OCI-LY7 (cell line): ENCODE measurements around the gene PSMC4. TPM values are rescaled to one million over a fixed set of nuclear protein-coding genes. Genes with fewer than 3 reads are reported as not detected.

Source experiments
- BruUV-seq: library from RNA; stranded (reverse); fragments of 400-500 nt; replicated peaks from 2 replicates; lab custom pipeline; 2021; lab: Mats Ljungman, UMichigan
- CTCF ChIA-PET: fragments of 300-600 bp; sonication (Branson Sonifier 250); formaldehyde crosslinking; loops from one replicate; lab custom pipeline; 2022; ENCODE audit warnings: antibody characterized with exemption; ENCODE audit not compliant: unreplicated experiment; lab: Charles Lee
- POLR2A ChIA-PET: fragments of 300-600 bp; sonication (Branson Sonifier 250); formaldehyde crosslinking; loops from one replicate; lab custom pipeline; 2022; ENCODE audit warnings: antibody characterized with exemption; lab: Charles Lee
- DNase-seq: peaks from one replicate; pipeline ENCODE4 v3.0.0-alpha.2; 2015; ENCODE audit warnings: low spot score
- H2AFZ ChIP-seq: fragments of 200-600 bp; sonication (generic), shearing (Covaris generic); 2 replicates; pipeline ENCODE4 v1.6.1; 2014; ENCODE audit warnings: mild to moderate bottlenecking, antibody characterized with exemption, low read length, moderate library complexity
- H3K27ac ChIP-seq: fragments of 200-600 bp; sonication (generic); 2 replicates; pipeline ENCODE4 v1.5.1; 2014; ENCODE audit warnings: mixed run types, low read depth, mild to moderate bottlenecking, moderate library complexity, low read length, inconsistent platforms; ENCODE audit not compliant: poor library complexity, severe bottlenecking
- H3K36me3 ChIP-seq: fragments of 200-600 bp; sonication (generic); 2 replicates; pipeline ENCODE4 v1.6.1; 2014; ENCODE audit warnings: mild to moderate bottlenecking, antibody characterized with exemption, low read length, moderate library complexity, mixed read lengths; ENCODE audit not compliant: insufficient read depth
- H3K4me1 ChIP-seq: fragments of 200-600 bp; sonication (generic); 2 replicates; pipeline ENCODE4 v1.5.1; 2014; ENCODE audit warnings: mild to moderate bottlenecking, low read length; ENCODE audit not compliant: insufficient read depth, poor library complexity, severe bottlenecking
- H3K4me2 ChIP-seq: fragments of 200-600 bp; sonication (generic); 2 replicates; pipeline ENCODE4 v1.6.1; 2014; ENCODE audit warnings: mild to moderate bottlenecking, low read length
- H3K4me3 ChIP-seq: fragments of 200-600 bp; sonication (generic); 2 replicates; pipeline ENCODE4 v1.5.1; 2014; ENCODE audit warnings: mild to moderate bottlenecking, low read depth, low read length; ENCODE audit not compliant: poor library complexity, severe bottlenecking
- H3K79me2 ChIP-seq: fragments of 200-600 bp; sonication (generic); 2 replicates; pipeline ENCODE4 v1.6.1; 2016; ENCODE audit warnings: low read depth, mild to moderate bottlenecking, low read length, moderate library complexity, mixed read lengths; ENCODE audit not compliant: insufficient read depth
- H3K9me2 ChIP-seq: fragments of 200-600 bp; sonication (generic); 2 replicates; pipeline ENCODE4 v1.6.1; 2016; ENCODE audit warnings: mild to moderate bottlenecking, low read length, mixed read lengths; ENCODE audit not compliant: insufficient read depth
- H3K9me3 ChIP-seq: fragments of 200-600 bp; sonication (generic); 2 replicates; pipeline ENCODE4 v1.6.1; 2014; ENCODE audit warnings: mild to moderate bottlenecking, mixed run types, low read length, mixed read lengths
- H4K20me1 ChIP-seq: fragments of 200-600 bp; sonication (generic); 2 replicates; pipeline ENCODE4 v1.6.1; 2014; ENCODE audit warnings: mild to moderate bottlenecking, antibody characterized with exemption, low read length, moderate library complexity, mixed read lengths; ENCODE audit not compliant: insufficient read depth
- CTCF ChIP-seq: fragments of 200-600 bp; sonication (generic); conservative IDR thresholded peaks from 2 replicates; pipeline ENCODE4 v1.5.1; 2014; ENCODE audit warnings: mild to moderate bottlenecking, antibody characterized with exemption, low read length, moderate library complexity, mixed read lengths
- EZH2phosphoT487 ChIP-seq: fragments of 200-600 bp; sonication (generic); IDR thresholded peaks from 2 replicates; pipeline ENCODE4 v1.6.1; 2018; ENCODE audit warnings: low read depth, borderline replicate concordance, mild to moderate bottlenecking, mixed run types, antibody characterized with exemption, low read length, moderate library complexity, mixed read lengths
- intact Hi-C: fragments of 100-400 bp; cut with micrococcal nuclease; formaldehyde crosslinking; loops from one replicate; pipeline ENCODE4 v1.10.0; 2022; ENCODE audit not compliant: unreplicated experiment
- total RNA-seq, 2 experiments: library from RNA; depleted of rRNA in 1 of 2; stranded (reverse); fragments of >200 nt in 1 of 2; shearing (Covaris generic) in 1 of 2; gene quantifications; 2 replicates each; pipeline ENCODE4 v1.2.3, GENCODE V29; 2014 to 2022

Gene PSMC4
- total RNA-seq, 2 experiments from 2014 or later: 78.0 to 82.3 TPM

- H3K9me3 ChIP-seq: peaks cover 20% of the 10 kb centered on the region; the same call in 1 of the 2 replicates
- no peak overlapping the region for H3K27ac ChIP-seq
- no peak overlapping the region for H3K4me2 ChIP-seq
- POLR2A ChIA-PET: no interaction called here
- no peak overlapping the region for H2AFZ ChIP-seq
- H3K36me3 ChIP-seq: no peaks in the 10 kb centered on the region; the same call in 1 of the 2 replicates
- no peak for DNase-seq
- BruUV-seq: no TSS peak
- H3K9me2 ChIP-seq: no peaks in the 10 kb centered on the region
- H3K79me2 ChIP-seq: no peaks in the 10 kb centered on the region
- TF ChIP-seq EZH2phosphoT487 (no peak), CTCF (no peak)
- no peak overlapping the region for H3K4me3 ChIP-seq
- peaks cover 21% of the 10 kb centered on the region for H3K4me1 ChIP-seq
- intact Hi-C loops: no loop called here
- no peaks in the 10 kb centered on the region for H4K20me1 ChIP-seq
- CTCF ChIA-PET: interaction anchor here (0.7 kb wide), 1 partner anchor 580 kb away, joined by 3 read pairs; no protein-coding TSS in a partner anchor
Measured at GRCh38 chr19:39936020-39936419, 34.9 kb upstream of the PSMC4 start.

- POLR2A ChIA-PET: no interaction called here
Measured at GRCh38 chr19:39936622-39937021, 34.3 kb upstream of the PSMC4 start.

More at GRCh38 chr19:39936622-39937021, 34.3 kb upstream of the PSMC4 start:
- Histone ChIP-seq H3K4me2 (no peak overlapping the region), H3K79me2 (no peaks in the 10 kb centered on the region), H3K9me2 (no peaks in the 10 kb centered on the region), H4K20me1 (no peaks in the 10 kb centered on the region), H3K36me3 (no peaks in the 10 kb centered on the region; the same call in 1 of the 2 replicates), H2AFZ (no peak overlapping the region), H3K4me3 (no peak overlapping the region), H3K27ac (no peak overlapping the region), H3K9me3 (peaks cover 20% of the 10 kb centered on the region; the same call in 1 of the 2 replicates), H3K4me1 (peaks cover 27% of the 10 kb centered on the region)
- DNase-seq: no peak
- intact Hi-C loops: no loop called here
- no peak for TF ChIP-seq EZH2phosphoT487
- no peak for TF ChIP-seq CTCF
- CTCF ChIA-PET: interaction anchor here (0.7 kb wide), 1 partner anchor 580 kb away, joined by 3 read pairs; no protein-coding TSS in a partner anchor
- BruUV-seq: no TSS peak
